DND-41 (cell line): ENCODE measurements around the gene LTA4H.

Source experiments
- ATAC-seq: fragments of 200-7000 bp; cut with Tn5 transposase; 3 replicates; pipeline ENCODE4 v1.9.1; 2021; ENCODE audit warnings: low read depth; ENCODE audit not compliant: insufficient read depth
- DNase-seq: peaks from one replicate; pipeline ENCODE4 v3.0.0-alpha.2; 2020
- H2AFZ ChIP-seq: 2 replicates; pipeline ENCODE4 v1.6.0; 2012; ENCODE audit warnings: low read depth, low read length
- H3K27ac ChIP-seq: 2 replicates; pipeline ENCODE4 v1.5.1; 2012; ENCODE audit warnings: low read length, inconsistent platforms
- H3K27me3 ChIP-seq: fragments of 200-600 bp; sonication (generic); 2 replicates; pipeline ENCODE4 v1.6.0; 2012; ENCODE audit warnings: low read length, mild to moderate bottlenecking, inconsistent platforms; ENCODE audit not compliant: insufficient read depth, poor library complexity
- H3K36me3 ChIP-seq: 2 replicates; pipeline ENCODE4 v1.5.1; 2012; ENCODE audit warnings: low read length, inconsistent platforms; ENCODE audit not compliant: insufficient read depth
- H3K4me1 ChIP-seq: 2 replicates; pipeline ENCODE4 v1.5.1; 2012; ENCODE audit warnings: mild to moderate bottlenecking, low read length; ENCODE audit not compliant: insufficient read depth
- H3K4me2 ChIP-seq: 2 replicates; pipeline ENCODE4 v1.6.0; 2012; ENCODE audit warnings: mild to moderate bottlenecking, moderate library complexity, low read length, inconsistent platforms; ENCODE audit not compliant: insufficient read depth
- H3K4me3 ChIP-seq, 2 experiments: fragments of 200-600 bp in 1 of 2; shearing (Covaris generic) in 1 of 2; 2 replicates each; pipeline ENCODE4 v1.5.1; 2012 to 2016; ENCODE audit warnings: inconsistent platforms in 2 of 2, low read length in 2 of 2, mild to moderate bottlenecking in 2 of 2, low read depth in 1 of 2, moderate library complexity in 1 of 2
- H3K79me2 ChIP-seq: 2 replicates; pipeline ENCODE4 v1.6.0; 2012; ENCODE audit warnings: low read length, inconsistent platforms; ENCODE audit not compliant: insufficient read depth
- H3K9ac ChIP-seq: 2 replicates; pipeline ENCODE4 v1.6.0; 2012; ENCODE audit warnings: low read depth, mild to moderate bottlenecking, inconsistent platforms, low read length, moderate library complexity
- H3K9me3 ChIP-seq: 2 replicates; pipeline ENCODE4 v1.5.1; 2012; ENCODE audit warnings: low read length, moderate library complexity, mild to moderate bottlenecking, inconsistent platforms; ENCODE audit not compliant: insufficient read depth, severe bottlenecking
- H4K20me1 ChIP-seq: 2 replicates; pipeline ENCODE4 v1.6.0; 2012; ENCODE audit warnings: low read length; ENCODE audit not compliant: insufficient read depth
- CTCF ChIP-seq: IDR thresholded peaks from 2 replicates; pipeline ENCODE4 v1.5.1; 2012; ENCODE audit warnings: borderline replicate concordance, low read length, moderate library complexity, mild to moderate bottlenecking; ENCODE audit not compliant: poor library complexity, severe bottlenecking; ENCODE audit errors: extremely low read depth
- EZH2 ChIP-seq: IDR thresholded peaks from 3 replicates; pipeline ENCODE4 v1.6.1; 2012; ENCODE audit warnings: borderline replicate concordance, low read depth, mild to moderate bottlenecking, moderate library complexity, low read length, inconsistent platforms; ENCODE audit not compliant: severe bottlenecking

LTA4H gene

DNA sequence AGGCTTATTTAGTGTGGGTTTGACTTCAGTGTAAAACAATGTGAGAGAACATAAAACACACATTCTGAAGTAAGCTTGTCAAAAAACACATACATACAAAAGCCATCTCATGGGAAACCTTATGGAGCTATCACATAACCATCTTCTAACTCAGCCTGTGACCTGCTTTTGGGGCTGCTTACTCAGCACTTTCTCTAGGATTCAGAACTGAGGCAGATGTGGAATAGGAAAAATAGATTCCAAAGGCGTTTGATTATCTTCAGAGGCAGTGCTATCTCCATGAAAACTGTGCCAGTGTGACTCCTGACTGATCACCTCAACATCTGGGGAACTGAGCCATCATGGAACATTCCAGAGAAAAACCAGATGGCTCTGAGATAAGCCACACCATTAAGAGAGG, 52.8 kb downstream of the LTA4H start:
- Histone ChIP-seq H3K4me3 (no peak overlapping the region), H3K9me3 (no peaks in the 10 kb centered on the region), H3K4me2 (no peak overlapping the region), H3K4me1 (no peaks in the 10 kb centered on the region), H4K20me1 (no peaks in the 10 kb centered on the region), H2AFZ (no peak overlapping the region), H3K79me2 (no peaks in the 10 kb centered on the region), H3K9ac (no peak overlapping the region), H3K27me3 (no peaks in the 10 kb centered on the region), H3K27ac (no peak overlapping the region), H3K36me3 (no peaks in the 10 kb centered on the region)
- no peak for DNase-seq
- ATAC-seq: no peak
- TF ChIP-seq CTCF (no peak), EZH2 (no peak)

- Histone ChIP-seq H3K4me1 (no peaks in the 10 kb centered on the region), H2AFZ (no peak overlapping the region), H3K79me2 (no peaks in the 10 kb centered on the region), H3K36me3 (no peaks in the 10 kb centered on the region), H3K9me3 (no peaks in the 10 kb centered on the region), H4K20me1 (no peaks in the 10 kb centered on the region), H3K9ac (no peak overlapping the region), H3K4me2 (no peak overlapping the region), H3K27ac (no peak overlapping the region), H3K4me3 (no peak overlapping the region), H3K27me3 (no peaks in the 10 kb centered on the region)
- DNase-seq (no peak), ATAC-seq (no peak)
- no peak for TF ChIP-seq EZH2
- TF ChIP-seq CTCF: no peak
These were observed 55.0 kb downstream of the LTA4H start for GRCh38 chr12:95980437-95980836.

- H3K79me2 ChIP-seq: no peaks in the 10 kb centered on the region
- TF ChIP-seq EZH2: no peak
- TF ChIP-seq CTCF: no peak
- no peaks in the 10 kb centered on the region for H4K20me1 ChIP-seq
- H3K36me3 ChIP-seq: no peaks in the 10 kb centered on the region
- H3K9me3 ChIP-seq: no peaks in the 10 kb centered on the region
- H3K9ac ChIP-seq: no peak overlapping the region
- no peak overlapping the region for H2AFZ ChIP-seq
- no peaks in the 10 kb centered on the region for H3K4me1 ChIP-seq
- H3K27me3 ChIP-seq: no peaks in the 10 kb centered on the region
- H3K4me3 ChIP-seq: no peak overlapping the region
- DNase-seq: no peak
- no peak for ATAC-seq
- H3K4me2 ChIP-seq: no peak overlapping the region
- H3K27ac ChIP-seq: no peak overlapping the region
These were observed 56.6 kb downstream of the LTA4H start for GRCh38 chr12:95978774-95979173.

GRCh38 chr12:95978351-95978750, 57.0 kb downstream of the LTA4H start:
- Histone ChIP-seq H4K20me1 (no peaks in the 10 kb centered on the region), H3K27ac (no peak overlapping the region), H3K27me3 (no peaks in the 10 kb centered on the region), H3K36me3 (no peaks in the 10 kb centered on the region), H3K9ac (no peak overlapping the region), H2AFZ (no peak overlapping the region), H3K4me3 (no peak overlapping the region), H3K4me2 (no peak overlapping the region), H3K9me3 (no peaks in the 10 kb centered on the region), H3K79me2 (no peaks in the 10 kb centered on the region), H3K4me1 (no peaks in the 10 kb centered on the region)
- TF ChIP-seq CTCF (no peak), EZH2 (no peak)
- DNase-seq (no peak), ATAC-seq (no peak)
